ENCODE data around the gene TNFRSF6B.

Gene TNFRSF6B

GRCh38 chr20:63689046-63690002 lies 7.1 kb upstream of the TNFRSF6B start:
- Histone ChIP-seq H3K27ac (ENCODE audit: insufficient read depth in 1 of 2, low read depth in 1 of 2, low read length in 2 of 2, poor library complexity in 1 of 2, severe bottlenecking in 2 of 2) (no peak overlapping the region), H3K27me3 (replicated peaks in 2 of 5; ENCODE audit: control insufficient read depth in 4 of 5, insufficient read depth in 5 of 5, low read length in 4 of 5) (no peaks in the 10 kb centered on the region), H3K36me3 (ENCODE audit: control insufficient read depth in 4 of 4, insufficient read depth in 4 of 4, low read length in 3 of 4) (peaks cover 0 to 13% (median 0%) of the 10 kb centered on the region in 4 experiments), H3K4me3 (ENCODE audit: control insufficient read depth in 1 of 7, extremely low read depth in 1 of 7, insufficient read depth in 4 of 7, low read depth in 2 of 7, low read length in 6 of 7) (no peak overlapping the region), H3K4me1 (ENCODE audit: control extremely low read depth in 1 of 4, control insufficient read depth in 4 of 4, insufficient read depth in 4 of 4, low read length in 3 of 4) (peaks cover 0 to 21% (median 19%) of the 10 kb centered on the region in 4 experiments), H3K9me3 (ENCODE audit: control extremely low read depth in 1 of 5, control insufficient read depth in 4 of 5, insufficient read depth in 2 of 5, low read depth in 1 of 5, low read length in 4 of 5) (no peaks in the 10 kb centered on the region)
- ChIA-PET POLR2A (interaction anchor here (0.5 kb wide), 1 partner anchor 103 kb away, joined by 3 read pairs; no protein-coding TSS in a partner anchor), CTCF (interaction anchor here (0.7 to 1.0 kb wide), 2 partner anchors 19 to 28 kb away, joined by 3 to 4 read pairs; partner anchors contain the start of genes ARFRP1 and ZGPAT)
- no peak for DNase-seq
- 97% methylated on average over 37 of the region's 44 CpGs for WGBS (ENCODE audit: insufficient coverage)

GRCh38 chr20:63690003-63690897 lies 6.2 kb upstream of the TNFRSF6B start:
- Histone ChIP-seq H3K27me3 (replicated peaks in 2 of 5; ENCODE audit: control insufficient read depth in 4 of 5, insufficient read depth in 5 of 5, low read length in 4 of 5) (no peaks in the 10 kb centered on the region), H3K27ac (ENCODE audit: insufficient read depth in 1 of 2, low read depth in 1 of 2, low read length in 2 of 2, poor library complexity in 1 of 2, severe bottlenecking in 2 of 2) (no peak overlapping the region), H3K9me3 (ENCODE audit: control extremely low read depth in 1 of 5, control insufficient read depth in 4 of 5, insufficient read depth in 2 of 5, low read depth in 1 of 5, low read length in 4 of 5) (no peaks in the 10 kb centered on the region), H3K36me3 (ENCODE audit: control insufficient read depth in 4 of 4, insufficient read depth in 4 of 4, low read length in 3 of 4) (peaks cover 0 to 22% (median 0%) of the 10 kb centered on the region in 4 experiments), H3K4me3 (ENCODE audit: control insufficient read depth in 1 of 7, extremely low read depth in 1 of 7, insufficient read depth in 4 of 7, low read depth in 2 of 7, low read length in 6 of 7) (no peak overlapping the region), H3K4me1 (ENCODE audit: control extremely low read depth in 1 of 4, control insufficient read depth in 4 of 4, insufficient read depth in 4 of 4, low read length in 3 of 4) (peaks cover 0 to 21% (median 19%) of the 10 kb centered on the region in 4 experiments)
- CTCF ChIA-PET: no interaction called here
- WGBS (ENCODE audit: insufficient coverage): 98% methylated on average over 17 of the region's 40 CpGs
- POLR2A ChIA-PET: no interaction called here
- DNase-seq: no peak

- 94% methylated on average over 17 of the region's 24 CpGs for WGBS (ENCODE audit: insufficient coverage)
- Histone ChIP-seq H3K27ac (ENCODE audit: insufficient read depth in 1 of 2, low read depth in 1 of 2, low read length in 2 of 2, poor library complexity in 1 of 2, severe bottlenecking in 2 of 2) (no peak overlapping the region), H3K27me3 (replicated peaks in 2 of 5; ENCODE audit: control insufficient read depth in 4 of 5, insufficient read depth in 5 of 5, low read length in 4 of 5) (no peaks in the 10 kb centered on the region), H3K36me3 (ENCODE audit: control insufficient read depth in 4 of 4, insufficient read depth in 4 of 4, low read length in 3 of 4) (peaks cover 0 to 23% (median 0%) of the 10 kb centered on the region in 4 experiments), H3K9me3 (ENCODE audit: control extremely low read depth in 1 of 5, control insufficient read depth in 4 of 5, insufficient read depth in 2 of 5, low read depth in 1 of 5, low read length in 4 of 5) (no peaks in the 10 kb centered on the region), H3K4me1 (ENCODE audit: control extremely low read depth in 1 of 4, control insufficient read depth in 4 of 4, insufficient read depth in 4 of 4, low read length in 3 of 4) (peaks cover 0 to 23% (median 21%) of the 10 kb centered on the region in 4 experiments), H3K4me3 (ENCODE audit: control insufficient read depth in 1 of 7, extremely low read depth in 1 of 7, insufficient read depth in 4 of 7, low read depth in 2 of 7, low read length in 6 of 7) (no peak overlapping the region)
- ChIA-PET CTCF (no interaction called here), POLR2A (interaction anchor here (0.6 kb wide), 1 partner anchor 287 kb away, joined by 3 read pairs; no protein-coding TSS in a partner anchor)
- no peak for DNase-seq
Measured at GRCh38 chr20:63690898-63691710, 5.3 kb upstream of the TNFRSF6B start.

DNA sequence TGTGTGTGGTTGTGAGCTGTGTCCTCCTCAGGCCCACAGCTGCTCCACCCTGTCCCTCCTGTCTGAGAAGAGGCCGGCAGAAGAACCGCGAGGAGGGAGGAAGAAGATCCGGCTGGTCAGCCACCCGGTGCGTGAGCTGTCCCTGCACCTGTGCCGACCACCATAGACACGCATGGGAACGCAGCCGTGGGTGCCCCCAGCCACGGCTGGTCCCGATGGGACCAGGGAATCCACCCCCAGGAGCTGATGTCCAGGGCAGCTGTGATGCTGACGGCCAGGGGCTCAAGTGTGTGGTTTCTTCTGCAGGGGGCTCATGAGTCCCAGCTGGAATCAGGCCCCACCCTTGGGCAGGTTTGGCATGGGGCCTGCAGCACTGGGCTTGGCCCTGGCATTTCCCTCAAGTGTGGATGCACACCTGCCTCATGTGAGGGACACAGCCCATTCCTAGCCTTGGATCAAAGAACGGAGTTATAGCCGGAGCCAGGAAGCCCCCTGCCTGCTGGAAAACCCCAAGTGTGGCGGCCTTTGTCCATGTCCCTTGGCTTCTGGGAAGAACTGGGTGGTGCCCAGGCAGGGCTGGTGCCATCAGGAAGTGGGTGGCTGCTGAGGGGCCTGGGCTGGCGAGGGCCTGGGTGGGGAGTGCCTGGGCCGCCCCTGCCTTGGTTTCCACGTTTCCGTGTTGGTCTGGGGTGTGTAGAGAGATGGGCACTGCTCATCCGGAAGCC lies 4.6 kb upstream of the TNFRSF6B start:
- Histone ChIP-seq H3K4me1 (ENCODE audit: control extremely low read depth in 1 of 4, control insufficient read depth in 4 of 4, insufficient read depth in 4 of 4, low read length in 3 of 4) (peaks cover 0 to 23% (median 21%) of the 10 kb centered on the region in 4 experiments), H3K9me3 (ENCODE audit: control extremely low read depth in 1 of 5, control insufficient read depth in 4 of 5, insufficient read depth in 2 of 5, low read depth in 1 of 5, low read length in 4 of 5) (no peaks in the 10 kb centered on the region), H3K4me3 (ENCODE audit: control insufficient read depth in 1 of 7, extremely low read depth in 1 of 7, insufficient read depth in 4 of 7, low read depth in 2 of 7, low read length in 6 of 7) (no peak overlapping the region), H3K36me3 (ENCODE audit: control insufficient read depth in 4 of 4, insufficient read depth in 4 of 4, low read length in 3 of 4) (peaks cover 0 to 23% (median 0%) of the 10 kb centered on the region in 4 experiments), H3K27me3 (replicated peaks in 2 of 5; ENCODE audit: control insufficient read depth in 4 of 5, insufficient read depth in 5 of 5, low read length in 4 of 5) (no peaks in the 10 kb centered on the region), H3K27ac (ENCODE audit: insufficient read depth in 1 of 2, low read depth in 1 of 2, low read length in 2 of 2, poor library complexity in 1 of 2, severe bottlenecking in 2 of 2) (no peak overlapping the region)
- no peak for DNase-seq
- ChIA-PET POLR2A (no interaction called here), CTCF (no interaction called here)
- 92% methylated on average over 19 of the region's 21 CpGs for WGBS (ENCODE audit: insufficient coverage)

DNA sequence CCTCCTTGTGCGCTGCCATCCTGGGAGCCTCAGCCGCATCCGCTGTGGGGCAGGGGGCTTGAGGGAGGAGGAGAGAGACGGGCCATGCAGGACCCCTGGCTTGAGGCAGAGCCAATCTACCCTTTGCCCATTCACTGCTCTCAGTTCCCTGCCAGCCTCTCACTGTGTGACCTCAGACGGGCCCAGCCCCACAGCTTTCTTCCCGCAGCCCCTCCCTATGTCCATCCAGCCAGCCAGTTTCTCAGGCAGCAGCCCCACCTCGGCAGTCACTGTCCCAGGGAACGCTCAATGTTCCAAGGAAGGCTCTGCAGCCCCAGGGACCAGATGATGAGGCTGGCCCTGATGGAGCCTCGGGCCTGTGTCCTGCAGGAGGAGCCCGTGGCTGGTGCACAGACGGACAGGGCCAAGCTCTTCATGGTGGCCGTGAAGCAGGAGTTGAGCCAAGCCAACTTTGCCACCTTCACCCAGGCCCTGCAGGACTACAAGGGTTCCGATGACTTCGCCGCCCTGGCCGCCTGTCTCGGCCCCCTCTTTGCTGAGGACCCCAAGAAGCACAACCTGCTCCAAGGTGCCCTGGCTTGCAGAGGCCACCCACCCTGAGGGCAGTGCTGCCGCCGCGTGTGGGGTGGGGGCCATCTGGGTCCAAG lies 3.9 kb upstream of the TNFRSF6B start:
- Histone ChIP-seq H3K4me1 (ENCODE audit: control extremely low read depth in 1 of 4, control insufficient read depth in 4 of 4, insufficient read depth in 4 of 4, low read length in 3 of 4) (peaks cover 0 to 21% (median 21%) of the 10 kb centered on the region in 4 experiments), H3K27ac (ENCODE audit: insufficient read depth in 1 of 2, low read depth in 1 of 2, low read length in 2 of 2, poor library complexity in 1 of 2, severe bottlenecking in 2 of 2) (no peak overlapping the region), H3K36me3 (ENCODE audit: control insufficient read depth in 4 of 4, insufficient read depth in 4 of 4, low read length in 3 of 4) (peaks cover 0 to 27% (median 0%) of the 10 kb centered on the region in 4 experiments), H3K9me3 (ENCODE audit: control extremely low read depth in 1 of 5, control insufficient read depth in 4 of 5, insufficient read depth in 2 of 5, low read depth in 1 of 5, low read length in 4 of 5) (no peaks in the 10 kb centered on the region), H3K4me3 (ENCODE audit: control insufficient read depth in 1 of 7, extremely low read depth in 1 of 7, insufficient read depth in 4 of 7, low read depth in 2 of 7, low read length in 6 of 7) (no peak overlapping the region), H3K27me3 (replicated peaks in 2 of 5; ENCODE audit: control insufficient read depth in 4 of 5, insufficient read depth in 5 of 5, low read length in 4 of 5) (no peaks in the 10 kb centered on the region)
- 89% methylated on average over 15 of the region's 20 CpGs for WGBS (ENCODE audit: insufficient coverage)
- CTCF ChIA-PET: no interaction called here
- POLR2A ChIA-PET: no interaction called here
- DNase-seq: no peak

Measured in common myeloid progenitor, CD34-positive (primary cell).